Uterus (tissue), 2 donors: ENCODE data around the gene DAPK2.

ENCODE experiments used
- POLR2A ChIP-seq, 2 donors: fragments of 450-650 bp; IDR thresholded peaks; one replicate each; pipeline ENCODE4 v1.6.1; 2016; ENCODE audit warnings: antibody characterized with exemption in 2 of 2, mild to moderate bottlenecking in 1 of 2, moderate library complexity in 1 of 2
- TF ChIP-seq, protein P1 (sequence below), 4 experiments: fragments of 200-600 bp in 2 of 4; fragments of 450-650 bp in 2 of 4; sonication (generic) in 2 of 4; IDR thresholded peaks; one replicate each; pipeline ENCODE4 v1.5.1; 2016 to 2019; ENCODE audit warnings: antibody characterized with exemption in 4 of 4, mild to moderate bottlenecking in 2 of 4, moderate library complexity in 1 of 4

DNA sequence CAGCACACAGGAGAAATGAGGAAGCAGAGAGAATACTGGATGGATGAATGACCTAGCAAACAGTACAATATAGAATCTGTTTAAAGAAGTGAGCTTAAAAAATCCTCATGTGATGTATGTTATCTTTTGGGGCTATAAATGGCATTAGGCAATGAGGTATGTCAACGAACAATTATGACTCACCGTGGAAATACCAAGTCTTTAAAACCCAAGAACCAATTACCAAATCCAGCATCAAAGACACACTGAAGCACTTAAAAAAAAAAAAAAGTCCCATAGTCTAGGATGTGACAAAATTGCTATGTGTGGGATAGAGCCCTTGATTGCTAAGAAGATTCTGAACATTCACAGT, 176.3 kb downstream of the DAPK2 start:
- TF ChIP-seq, protein P1, sequence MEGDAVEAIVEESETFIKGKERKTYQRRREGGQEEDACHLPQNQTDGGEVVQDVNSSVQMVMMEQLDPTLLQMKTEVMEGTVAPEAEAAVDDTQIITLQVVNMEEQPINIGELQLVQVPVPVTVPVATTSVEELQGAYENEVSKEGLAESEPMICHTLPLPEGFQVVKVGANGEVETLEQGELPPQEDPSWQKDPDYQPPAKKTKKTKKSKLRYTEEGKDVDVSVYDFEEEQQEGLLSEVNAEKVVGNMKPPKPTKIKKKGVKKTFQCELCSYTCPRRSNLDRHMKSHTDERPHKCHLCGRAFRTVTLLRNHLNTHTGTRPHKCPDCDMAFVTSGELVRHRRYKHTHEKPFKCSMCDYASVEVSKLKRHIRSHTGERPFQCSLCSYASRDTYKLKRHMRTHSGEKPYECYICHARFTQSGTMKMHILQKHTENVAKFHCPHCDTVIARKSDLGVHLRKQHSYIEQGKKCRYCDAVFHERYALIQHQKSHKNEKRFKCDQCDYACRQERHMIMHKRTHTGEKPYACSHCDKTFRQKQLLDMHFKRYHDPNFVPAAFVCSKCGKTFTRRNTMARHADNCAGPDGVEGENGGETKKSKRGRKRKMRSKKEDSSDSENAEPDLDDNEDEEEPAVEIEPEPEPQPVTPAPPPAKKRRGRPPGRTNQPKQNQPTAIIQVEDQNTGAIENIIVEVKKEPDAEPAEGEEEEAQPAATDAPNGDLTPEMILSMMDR (IDR thresholded peaks at IDR 0.05) = no peak
- TF ChIP-seq POLR2A (IDR thresholded peaks at IDR 0.05) = no peak
